MCF 10A (cell line): ENCODE measurements around the gene LMO2. TPM values are rescaled to one million over a fixed set of nuclear protein-coding genes. Genes with fewer than 3 reads are reported as not detected.

Experiments used
- BruUV-seq: library from RNA; stranded (reverse); fragments of 400-500 nt; replicated peaks from 2 replicates; lab custom pipeline; 2021; lab: Mats Ljungman, UMichigan
- CTCF ChIA-PET: fragments of 300-600 bp; sonication (Branson Sonifier 250); formaldehyde crosslinking; extraction: SDS; loops from one replicate; lab custom pipeline; 2021; ENCODE audit warnings: antibody characterized with exemption, inconsistent platforms; lab: Yijun Ruan, JAX
- POLR2A ChIA-PET: fragments of 300-600, 350-650 bp; sonication (Branson Sonifier 250); formaldehyde crosslinking; extraction: SDS; loops from one replicate; lab custom pipeline; 2020; ENCODE audit warnings: antibody characterized with exemption, inconsistent platforms; lab: Yijun Ruan, JAX
- DNase-seq: peaks from one replicate; pipeline ENCODE4 v3.0.0-alpha.2; 2018; ENCODE audit not compliant: unreplicated experiment
- H3K27ac Mint-ChIP-seq: one replicate; pipeline ENCODE4 v1.8.0; 2022; ENCODE audit warnings: mild to moderate bottlenecking, low read depth, mixed read lengths; ENCODE audit not compliant: unreplicated experiment
- H3K27me3 Mint-ChIP-seq: one replicate; pipeline ENCODE4 v1.8.0; 2022; ENCODE audit warnings: mixed read lengths; ENCODE audit not compliant: insufficient read depth, unreplicated experiment
- H3K36me3 Mint-ChIP-seq: one replicate; pipeline ENCODE4 v1.8.0; 2022; ENCODE audit warnings: mild to moderate bottlenecking, moderate library complexity, mixed read lengths; ENCODE audit not compliant: insufficient read depth, unreplicated experiment
- H3K4me1 Mint-ChIP-seq: one replicate; pipeline ENCODE4 v1.8.0; 2022; ENCODE audit warnings: mixed read lengths; ENCODE audit not compliant: insufficient read depth, unreplicated experiment
- H3K4me3 Mint-ChIP-seq: one replicate; pipeline ENCODE4 v1.8.0; 2022; ENCODE audit warnings: mild to moderate bottlenecking, moderate library complexity, mixed read lengths; ENCODE audit not compliant: unreplicated experiment
- H3K9me3 Mint-ChIP-seq: one replicate; pipeline ENCODE4 v1.8.0; 2022; ENCODE audit warnings: mixed read lengths; ENCODE audit not compliant: unreplicated experiment
- CTCF ChIP-seq: fragments of 200-600 bp; IDR thresholded peaks from one replicate; pipeline ENCODE4 v1.8.0; 2022; ENCODE audit warnings: antibody characterized with exemption, mild to moderate bottlenecking; ENCODE audit not compliant: unreplicated experiment
- intact Hi-C: fragments of 100-400 bp; cut with micrococcal nuclease; formaldehyde crosslinking; loops from 2 replicates; pipeline ENCODE4 v1.14.1; 2022
- total RNA-seq: library from RNA; stranded (reverse); gene quantifications from 2 replicates; pipeline ENCODE4 v1.2.3, GENCODE V29; 2022

The LMO2 gene
- total RNA-seq, 1 experiment from 2014 or later, result 0.89 TPM

DNA sequence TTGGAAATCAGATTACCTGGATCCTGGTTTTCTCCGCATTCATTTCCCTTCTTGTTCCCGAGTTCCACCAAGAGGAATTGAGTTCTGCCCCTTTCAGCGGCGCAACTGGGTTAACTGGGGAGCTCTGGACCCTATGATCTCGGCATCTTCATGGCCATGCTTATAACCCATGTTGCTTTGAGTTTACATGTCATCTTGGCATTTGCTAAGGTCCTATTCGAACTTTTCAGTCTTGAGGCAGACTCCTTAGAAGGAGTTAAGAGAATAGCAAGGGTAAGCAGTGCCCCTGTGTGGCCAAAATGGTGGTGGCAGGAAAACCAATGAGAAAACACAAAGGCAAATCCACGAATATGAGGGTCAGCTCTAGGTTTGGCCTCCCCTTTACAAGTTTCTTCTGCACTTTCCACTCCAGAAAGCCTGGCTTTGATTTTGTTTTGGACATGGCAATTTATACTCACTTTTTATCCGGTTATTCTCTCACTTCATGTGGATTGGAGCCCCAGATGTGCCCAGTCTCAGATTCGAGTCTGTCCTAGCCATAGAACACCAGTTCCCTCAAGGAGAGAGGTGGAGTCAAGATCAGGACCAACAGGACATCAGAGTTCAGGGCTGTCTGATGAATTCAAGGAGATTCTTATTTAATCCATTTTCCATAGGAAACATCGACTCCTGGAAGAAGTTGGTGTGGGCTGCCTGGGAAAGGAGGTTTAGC is 62.3 kb downstream of the LMO2 start:
- ChIA-PET CTCF (interaction anchor here (0.5 to 11.3 kb wide), 20 partner anchors 12 to 671 kb away, joined by 3 to 202 read pairs (median 4); partner anchors contain the start of gene CD59), POLR2A (interaction anchor here (0.6 to 1.9 kb wide), 4 partner anchors 9 to 63 kb away, joined by 3 to 6 read pairs (median 4); no protein-coding TSS in a partner anchor)
- DNase-seq, result peak; percentile 77
- Mint-ChIP-seq H3K27ac (peak overlapping the region; percentile 42), H3K4me3 (peak overlapping the region; percentile 62), H3K4me1 (peaks cover 6% of the 10 kb centered on the region), H3K27me3 (peaks cover 15% of the 10 kb centered on the region), H3K9me3 (no peaks in the 10 kb centered on the region), H3K36me3 (no peaks in the 10 kb centered on the region)
- intact Hi-C loops, result loop anchor here (1.0 to 5.0 kb wide), 5 partner anchors 21 to 663 kb away; no protein-coding TSS in a partner anchor
- BruUV-seq, result no TSS peak
- TF ChIP-seq CTCF, result peak; percentile 82

DNA sequence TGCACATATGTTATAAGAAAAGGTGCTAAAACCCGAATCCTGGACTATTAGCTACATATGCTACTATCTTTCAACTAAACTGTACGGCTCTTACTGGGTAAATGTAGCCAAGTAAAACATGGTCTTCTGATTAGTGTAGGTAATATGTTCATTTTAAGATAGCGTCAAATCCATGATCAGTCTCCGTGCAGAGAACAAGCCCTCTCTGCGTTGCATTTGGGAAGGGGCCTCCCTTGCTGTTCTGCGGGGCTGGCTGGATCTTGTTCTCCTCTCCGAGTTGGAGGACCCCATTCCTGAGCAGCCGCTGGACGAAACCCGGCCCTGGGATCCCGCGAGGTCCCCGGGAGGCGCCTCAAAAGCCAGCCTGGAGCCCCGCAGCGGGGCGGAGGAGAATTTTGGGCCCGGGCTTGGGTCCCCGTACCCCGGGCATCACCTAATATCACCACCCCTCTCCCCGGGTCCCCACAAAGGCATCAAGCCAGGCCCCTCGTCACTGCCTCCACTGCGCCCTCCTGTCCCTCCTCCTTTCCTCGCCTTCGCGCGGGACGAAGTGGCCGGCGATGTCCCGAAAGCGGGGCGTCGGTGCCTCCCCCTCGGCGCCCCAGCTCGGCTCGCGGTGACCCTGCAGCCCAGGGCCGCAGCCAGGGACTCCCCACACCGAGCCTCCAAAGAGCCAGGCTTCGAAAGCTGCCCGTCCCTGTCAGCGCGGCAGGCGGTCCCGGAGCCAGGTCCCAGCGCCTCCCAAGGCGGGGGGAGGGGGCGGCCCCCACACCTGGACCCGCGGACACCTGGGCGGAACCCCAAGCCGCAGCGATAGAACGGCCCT is 63.1 kb downstream of the LMO2 start:
- POLR2A ChIA-PET, result interaction anchor here (0.6 to 1.1 kb wide), 4 partner anchors 9 to 62 kb away, joined by 3 to 4 read pairs (median 3); no protein-coding TSS in a partner anchor

GRCh38 chr11:33827206-33827605 is 64.7 kb downstream of the LMO2 start:
- CTCF ChIA-PET, result interaction anchor here (0.9 to 11.3 kb wide), 6 partner anchors 8 to 144 kb away, joined by 3 to 202 read pairs (median 4); no protein-coding TSS in a partner anchor

More for the DNA sequence above, 63.1 kb downstream of the LMO2 start:
- no peak for DNase-seq
- no peak for TF ChIP-seq CTCF
- intact Hi-C loops, result loop anchor here (1.0 to 5.0 kb wide), 5 partner anchors 21 to 662 kb away; no protein-coding TSS in a partner anchor
- H3K4me1 Mint-ChIP-seq, result peaks cover 6% of the 10 kb centered on the region
- CTCF ChIA-PET, result interaction anchor here (0.5 to 11.3 kb wide), 19 partner anchors 11 to 672 kb away, joined by 3 to 202 read pairs (median 4); partner anchors contain the start of gene CD59
- H3K36me3 Mint-ChIP-seq, result no peaks in the 10 kb centered on the region
- H3K27ac Mint-ChIP-seq, result peak overlapping the region; percentile 42
- no TSS peak for BruUV-seq
- peaks cover 15% of the 10 kb centered on the region for H3K27me3 Mint-ChIP-seq
- no peaks in the 10 kb centered on the region for H3K9me3 Mint-ChIP-seq
- peak overlapping the region; percentile 62 for H3K4me3 Mint-ChIP-seq

More at GRCh38 chr11:33827206-33827605, 64.7 kb downstream of the LMO2 start:
- no peak overlapping the region for H3K4me3 Mint-ChIP-seq
- POLR2A ChIA-PET, result no interaction called here
- no peak overlapping the region for H3K27ac Mint-ChIP-seq
- no peak for DNase-seq
- peaks cover 6% of the 10 kb centered on the region for H3K4me1 Mint-ChIP-seq
- intact Hi-C loops, result loop anchor here (5.0 kb wide), 1 partner anchor 135 kb away; no protein-coding TSS in a partner anchor
- peaks cover 15% of the 10 kb centered on the region for H3K27me3 Mint-ChIP-seq
- BruUV-seq, result no TSS peak
- TF ChIP-seq CTCF, result no peak
- H3K36me3 Mint-ChIP-seq, result no peaks in the 10 kb centered on the region
- H3K9me3 Mint-ChIP-seq, result no peaks in the 10 kb centered on the region
